Karpas-422 (cell line): Measurements from ENCODE around the gene MCM6. TPM values are rescaled to one million over a fixed set of nuclear protein-coding genes. Genes with fewer than 3 reads are reported as not detected.
A peak's percentile ranks its signal among the peaks of the same experiment; 100 is the strongest.
"Not testable (repeated sequence)": the region's sequence is repeated elsewhere in the genome, so short reads cannot be mapped to it uniquely, and the experiment has no call there.

ENCODE experiments used
- DNase-seq: peaks from one replicate; pipeline ENCODE4 v3.0.0-alpha.2; 2015
- H2AFZ ChIP-seq: fragments of 200-600 bp; sonication (generic); 2 replicates; pipeline ENCODE4 v1.6.1; 2014; ENCODE audit warnings: antibody characterized with exemption, low read length, mixed read lengths
- H3K27ac ChIP-seq: fragments of 200-600 bp; sonication (generic); 2 replicates; pipeline ENCODE4 v1.5.1; 2014; ENCODE audit warnings: mild to moderate bottlenecking, low read length, moderate library complexity
- H3K27me3 ChIP-seq: fragments of 200-600 bp; sonication (generic); 2 replicates; pipeline ENCODE4 v1.6.1; 2014; ENCODE audit warnings: low read length, mixed read lengths
- H3K36me3 ChIP-seq: fragments of 200-600 bp; sonication (generic); 2 replicates; pipeline ENCODE4 v1.6.1; 2014; ENCODE audit warnings: low read length, mixed read lengths; ENCODE audit not compliant: insufficient read depth
- H3K4me1 ChIP-seq: fragments of 200-600 bp; sonication (generic); 2 replicates; pipeline ENCODE4 v1.6.1; 2014; ENCODE audit warnings: mild to moderate bottlenecking, low read length, mixed read lengths
- H3K4me2 ChIP-seq: fragments of 200-600 bp; sonication (generic); 2 replicates; pipeline ENCODE4 v1.6.1; 2014; ENCODE audit warnings: low read length, low read depth, mild to moderate bottlenecking; ENCODE audit not compliant: poor library complexity, severe bottlenecking
- H3K4me3 ChIP-seq: fragments of 200-600 bp; sonication (generic); 2 replicates; pipeline ENCODE4 v1.5.1; 2014; ENCODE audit warnings: mild to moderate bottlenecking, antibody characterized with exemption, low read length, mixed read lengths
- H3K79me2 ChIP-seq: fragments of 200-600 bp; sonication (generic); 2 replicates; pipeline ENCODE4 v1.6.1; 2014; ENCODE audit warnings: mild to moderate bottlenecking, low read length, mixed read lengths
- H3K9ac ChIP-seq: fragments of 200-600 bp; sonication (generic); 2 replicates; pipeline ENCODE4 v1.6.0; 2014; ENCODE audit warnings: low read length
- H3K9me2 ChIP-seq: fragments of 200-600 bp; sonication (generic), shearing (Covaris generic); replicated peaks from 2 replicates; pipeline ENCODE4 v1.6.0; 2014; ENCODE audit warnings: mild to moderate bottlenecking, low read length, moderate library complexity; ENCODE audit not compliant: insufficient read depth
- H3K9me3 ChIP-seq: fragments of 300-700, 200-600 bp; sonication (generic); 2 replicates; pipeline ENCODE4 v1.6.1; 2014; ENCODE audit warnings: low read length, mixed read lengths
- H4K20me1 ChIP-seq: fragments of 200-600 bp; sonication (generic); 2 replicates; pipeline ENCODE4 v1.6.1; 2014; ENCODE audit warnings: mild to moderate bottlenecking, antibody characterized with exemption, low read length, low read depth; ENCODE audit not compliant: insufficient read depth
- total RNA-seq: library from RNA; depleted of rRNA; stranded (reverse); fragments of >200 nt; shearing (Covaris generic); gene quantifications from 2 replicates; pipeline ENCODE4 v1.2.3, GENCODE V29; 2014; ENCODE audit warnings: low replicate concordance

The MCM6 gene
- total RNA-seq, 1 experiment from 2014 or later, result 35.4 TPM

GRCh38 chr2:135903650-135904049, 27.4 kb upstream of the MCM6 start:
- Histone ChIP-seq H3K4me2 (no peak overlapping the region), H3K9me2 (no peaks in the 10 kb centered on the region), H3K4me1 (peaks cover 34% of the 10 kb centered on the region), H3K9me3 (no peaks in the 10 kb centered on the region), H3K27ac (no peak overlapping the region), H3K4me3 (no peak overlapping the region), H3K27me3 (no peaks in the 10 kb centered on the region), H3K9ac (no peak overlapping the region), H4K20me1 (no peaks in the 10 kb centered on the region), H3K79me2 (no peaks in the 10 kb centered on the region), H2AFZ (no peak overlapping the region), H3K36me3 (peaks cover 36% of the 10 kb centered on the region; the same call in 1 of the 2 replicates)
- no peak for DNase-seq

- H2AFZ ChIP-seq, result no peak overlapping the region
- H3K9me3 ChIP-seq, result no peaks in the 10 kb centered on the region
- H3K4me1 ChIP-seq, result peaks cover 27% of the 10 kb centered on the region
- H4K20me1 ChIP-seq, result no peaks in the 10 kb centered on the region
- no peaks in the 10 kb centered on the region for H3K27me3 ChIP-seq
- peaks cover 7% of the 10 kb centered on the region; the same call in 1 of the 2 replicates for H3K36me3 ChIP-seq
- H3K9ac ChIP-seq, result no peak overlapping the region
- no peaks in the 10 kb centered on the region for H3K79me2 ChIP-seq
- no peak overlapping the region for H3K4me3 ChIP-seq
- no peak overlapping the region for H3K4me2 ChIP-seq
- H3K9me2 ChIP-seq, result no peaks in the 10 kb centered on the region
- H3K27ac ChIP-seq, result no peak overlapping the region
- no peak for DNase-seq
These were observed 23.3 kb upstream of the MCM6 start for GRCh38 chr2:135899567-135899966.

DNA sequence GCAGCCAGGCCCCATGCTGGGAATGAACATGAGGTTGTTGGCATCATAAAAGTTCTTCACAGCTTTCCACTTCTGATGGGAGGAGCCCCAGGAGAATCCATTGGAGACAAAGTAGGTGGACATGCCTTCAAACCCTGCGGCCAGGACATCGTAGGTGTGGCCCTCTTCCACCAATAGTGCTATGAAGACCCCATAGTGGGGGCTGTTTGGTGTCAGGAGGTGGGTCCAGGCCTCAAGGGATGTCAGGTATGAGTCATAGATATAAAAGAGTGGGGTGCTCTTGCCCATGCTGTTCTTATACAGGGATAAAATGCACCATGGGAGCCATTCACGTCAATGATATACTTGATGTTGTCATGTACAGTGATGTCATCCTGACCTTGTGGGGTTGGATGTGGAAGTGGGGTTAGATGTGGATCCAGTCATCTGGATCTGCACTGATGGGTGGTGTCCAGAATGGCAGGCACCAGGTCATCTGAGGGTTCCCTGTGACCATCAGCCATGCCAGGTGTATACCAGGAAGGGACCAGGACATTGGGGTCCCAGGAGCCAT, 22.1 kb upstream of the MCM6 start:
- Histone ChIP-seq H3K27ac (no peak overlapping the region), H3K27me3 (no peaks in the 10 kb centered on the region), H3K79me2 (no peaks in the 10 kb centered on the region), H3K4me1 (peaks cover 35% of the 10 kb centered on the region), H3K9me2 (no peaks in the 10 kb centered on the region), H4K20me1 (no peaks in the 10 kb centered on the region), H2AFZ (no peak overlapping the region), H3K4me2 (no peak overlapping the region), H3K9me3 (no peaks in the 10 kb centered on the region), H3K36me3 (0 out of 2 replicates have a peak, but pooled peaks cover 4% of the 10 kb centered on the region), H3K4me3 (no peak overlapping the region), H3K9ac (no peak overlapping the region)
- DNase-seq, result no peak

GRCh38 chr2:135894930-135895329, 18.7 kb upstream of the MCM6 start:
- no peaks in the 10 kb centered on the region for H3K36me3 ChIP-seq
- no peak for DNase-seq
- no peaks in the 10 kb centered on the region for H4K20me1 ChIP-seq
- peaks cover 22% of the 10 kb centered on the region for H3K4me1 ChIP-seq
- no peak overlapping the region for H2AFZ ChIP-seq
- H3K4me2 ChIP-seq, result no peak overlapping the region
- H3K9me2 ChIP-seq, result no peaks in the 10 kb centered on the region
- no peaks in the 10 kb centered on the region for H3K9me3 ChIP-seq
- no peak overlapping the region for H3K27ac ChIP-seq
- H3K9ac ChIP-seq, result no peak overlapping the region
- H3K4me3 ChIP-seq, result no peak overlapping the region
- no peaks in the 10 kb centered on the region for H3K79me2 ChIP-seq
- H3K27me3 ChIP-seq, result no peaks in the 10 kb centered on the region

- Histone ChIP-seq H3K9me3 (no peaks in the 10 kb centered on the region), H3K4me2 (no peak overlapping the region), H3K27ac (no peak overlapping the region), H3K4me3 (no peak overlapping the region), H4K20me1 (no peaks in the 10 kb centered on the region), H2AFZ (no peak overlapping the region), H3K9me2 (no peaks in the 10 kb centered on the region), H3K9ac (no peak overlapping the region), H3K79me2 (no peaks in the 10 kb centered on the region), H3K27me3 (no peaks in the 10 kb centered on the region), H3K36me3 (no peaks in the 10 kb centered on the region), H3K4me1 (peaks cover 15% of the 10 kb centered on the region)
- DNase-seq, result peak; percentile 52
These were observed 17.1 kb upstream of the MCM6 start for GRCh38 chr2:135893374-135893794.

- H3K79me2 ChIP-seq, result no peaks in the 10 kb centered on the region
- no peaks in the 10 kb centered on the region for H4K20me1 ChIP-seq
- no peak overlapping the region for H2AFZ ChIP-seq
- no peaks in the 10 kb centered on the region for H3K9me2 ChIP-seq
- no peaks in the 10 kb centered on the region for H3K27me3 ChIP-seq
- DNase-seq, result no peak
- H3K4me3 ChIP-seq, result no peak overlapping the region
- H3K4me2 ChIP-seq, result no peak overlapping the region
- no peak overlapping the region for H3K9ac ChIP-seq
- H3K36me3 ChIP-seq, result no peaks in the 10 kb centered on the region
- no peaks in the 10 kb centered on the region for H3K9me3 ChIP-seq
- no peak overlapping the region for H3K27ac ChIP-seq
- peaks cover 15% of the 10 kb centered on the region for H3K4me1 ChIP-seq
These were observed 14.6 kb upstream of the MCM6 start for GRCh38 chr2:135890835-135891234.

DNA sequence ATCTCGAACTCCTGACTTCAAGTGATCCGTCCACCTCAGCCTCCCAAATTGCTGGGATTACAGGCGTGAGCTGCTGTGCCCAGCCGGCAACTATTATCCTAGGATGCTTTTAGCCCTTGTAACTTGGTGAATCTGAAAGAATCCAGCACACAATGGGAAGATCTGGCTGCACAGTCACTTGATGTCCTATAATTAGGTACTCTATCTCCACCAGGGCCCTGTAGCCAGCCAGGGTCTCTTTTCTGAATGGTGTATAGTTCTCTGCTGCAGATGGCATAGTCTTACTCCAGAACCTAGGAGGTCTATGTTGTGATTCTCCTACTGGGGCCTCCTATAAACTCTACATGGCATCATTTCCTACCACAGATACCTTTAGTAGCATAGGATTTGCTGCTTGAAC, 13.9 kb upstream of the MCM6 start:
- no peak overlapping the region for H3K27ac ChIP-seq
- H3K4me2 ChIP-seq, result no peak overlapping the region
- H3K36me3 ChIP-seq, result no peaks in the 10 kb centered on the region
- no peak overlapping the region for H3K9ac ChIP-seq
- H4K20me1 ChIP-seq, result no peaks in the 10 kb centered on the region
- no peaks in the 10 kb centered on the region for H3K27me3 ChIP-seq
- H3K79me2 ChIP-seq, result no peaks in the 10 kb centered on the region
- no peak overlapping the region for H3K4me3 ChIP-seq
- H2AFZ ChIP-seq, result no peak overlapping the region
- no peak for DNase-seq
- H3K4me1 ChIP-seq, result peaks cover 15% of the 10 kb centered on the region
- H3K9me3 ChIP-seq, result no peaks in the 10 kb centered on the region
- H3K9me2 ChIP-seq, result no peaks in the 10 kb centered on the region

GRCh38 chr2:135888587-135888986, 12.3 kb upstream of the MCM6 start:
- not testable (repeated sequence) for H4K20me1 ChIP-seq, H2AFZ ChIP-seq, H3K79me2 ChIP-seq, H3K9me2 ChIP-seq, H3K4me1 ChIP-seq, DNase-seq, H3K4me2 ChIP-seq, H3K9me3 ChIP-seq, H3K36me3 ChIP-seq, H3K9ac ChIP-seq, H3K27me3 ChIP-seq, H3K27ac ChIP-seq, H3K4me3 ChIP-seq

DNA sequence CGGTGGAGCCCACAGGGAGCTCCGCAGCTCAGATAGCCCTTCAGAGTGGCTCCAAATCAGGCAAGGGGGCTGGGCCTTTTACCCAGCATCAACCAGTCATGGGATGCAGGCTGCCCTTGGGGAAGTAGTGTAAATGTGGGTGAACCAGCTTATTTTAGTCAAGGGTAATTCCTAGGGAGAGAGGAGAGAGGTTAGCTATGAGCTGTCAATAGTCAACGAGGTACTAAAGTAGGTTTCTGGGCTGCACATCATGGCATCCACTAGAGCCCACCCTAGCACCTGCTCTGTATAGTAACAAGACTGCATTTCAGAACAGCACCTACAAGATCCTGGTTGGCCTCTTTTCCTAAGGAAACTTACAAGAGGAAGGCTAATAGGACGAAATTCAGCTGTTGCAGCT, 9.5 kb upstream of the MCM6 start:
- H3K9ac ChIP-seq, result no peak overlapping the region
- no peak overlapping the region for H2AFZ ChIP-seq
- H3K4me2 ChIP-seq, result no peak overlapping the region
- DNase-seq, result no peak
- H3K9me2 ChIP-seq, result no peaks in the 10 kb centered on the region
- H3K9me3 ChIP-seq, result no peaks in the 10 kb centered on the region
- H3K4me3 ChIP-seq, result no peak overlapping the region
- peaks cover 7% of the 10 kb centered on the region for H3K4me1 ChIP-seq
- no peaks in the 10 kb centered on the region for H3K36me3 ChIP-seq
- H3K27me3 ChIP-seq, result no peaks in the 10 kb centered on the region
- H3K27ac ChIP-seq, result no peak overlapping the region
- no peaks in the 10 kb centered on the region for H3K79me2 ChIP-seq
- no peaks in the 10 kb centered on the region for H4K20me1 ChIP-seq
